Natural killer cell treated with Interleukin-12 subunit alpha and Interleukin-12 subunit beta and Interleukin-15 and Interleukin-18, amount 100 ng/mL, for 72 hours (primary cell): ENCODE measurements around the gene FOXF1. TPM values are rescaled to one million over a fixed set of nuclear protein-coding genes. Genes with fewer than 3 reads are reported as not detected.

Experiments
- ATAC-seq, 2 donors: fragments of 150-1000 bp; cut with Tn5 transposase in 1 of 2; sonication (Bioruptor Pico), chemical (Tn5 transposase) in 1 of 2; 2 replicates each; pipeline ENCODE4 v1.10.0; 2021
- DNase-seq: peaks from one replicate; pipeline ENCODE4 v3.0.0; 2022; ENCODE audit warnings: low spot score
- H3K27ac Mint-ChIP-seq, 2 donors: 1 replicate in 1 of 2; 2 replicates in 1 of 2; pipeline ENCODE4 v1.8.0; 2022; ENCODE audit warnings: mixed read lengths in 2 of 2, mild to moderate bottlenecking in 1 of 2, moderate library complexity in 1 of 2
- H3K27me3 Mint-ChIP-seq, 2 donors: 1 replicate in 1 of 2; 2 replicates in 1 of 2; pipeline ENCODE4 v1.8.0; 2022; ENCODE audit warnings: mixed read lengths in 2 of 2
- H3K36me3 Mint-ChIP-seq: one replicate; pipeline ENCODE4 v1.8.0; 2022; ENCODE audit warnings: mixed read lengths
- H3K4me1 Mint-ChIP-seq, 2 donors: 1 replicate in 1 of 2; 2 replicates in 1 of 2; pipeline ENCODE4 v1.8.0; 2022; ENCODE audit warnings: low read depth in 2 of 2, mixed read lengths in 2 of 2, mild to moderate bottlenecking in 1 of 2
- H3K4me3 Mint-ChIP-seq: one replicate; pipeline ENCODE4 v1.8.0; 2022; ENCODE audit warnings: mixed read lengths
- H3K9me3 Mint-ChIP-seq: 2 replicates; pipeline ENCODE4 v1.8.0; 2022; ENCODE audit warnings: mixed read lengths
- total RNA-seq, 2 donors: library from RNA; stranded (reverse); gene quantifications; one replicate each; pipeline ENCODE4 v1.2.3, GENCODE V29; 2022

Gene FOXF1
- not detected for total RNA-seq

DNA sequence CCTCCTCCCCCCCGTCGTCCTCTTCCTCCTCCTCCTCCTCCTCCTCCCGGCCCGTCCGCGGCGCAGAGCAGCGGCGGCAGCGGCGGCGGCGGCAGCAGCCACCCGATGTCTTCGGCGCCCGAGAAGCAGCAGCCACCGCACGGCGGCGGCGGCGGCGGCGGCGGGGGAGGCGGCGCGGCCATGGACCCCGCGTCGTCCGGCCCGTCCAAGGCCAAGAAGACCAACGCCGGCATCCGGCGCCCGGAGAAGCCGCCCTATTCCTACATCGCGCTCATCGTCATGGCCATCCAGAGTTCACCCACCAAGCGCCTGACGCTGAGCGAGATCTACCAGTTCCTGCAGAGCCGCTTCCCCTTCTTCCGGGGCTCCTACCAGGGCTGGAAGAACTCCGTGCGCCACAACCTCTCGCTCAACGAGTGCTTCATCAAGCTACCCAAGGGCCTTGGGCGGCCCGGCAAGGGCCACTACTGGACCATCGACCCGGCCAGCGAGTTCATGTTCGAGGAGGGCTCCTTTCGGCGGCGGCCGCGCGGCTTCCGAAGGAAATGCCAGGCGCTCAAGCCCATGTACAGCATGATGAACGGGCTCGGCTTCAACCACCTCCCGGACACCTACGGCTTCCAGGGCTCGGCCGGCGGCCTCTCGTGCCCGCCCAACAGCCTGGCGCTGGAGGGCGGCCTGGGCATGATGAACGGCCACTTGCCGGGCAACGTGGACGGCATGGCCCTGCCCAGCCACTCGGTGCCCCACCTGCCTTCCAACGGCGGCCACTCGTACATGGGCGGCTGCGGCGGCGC, at the start of gene FOXF1:
FOXF1 (plus strand) TSS at position 63 of the 797 bp plus-strand sequence; CDS start at position 106, 43 bp downstream.
- ATAC-seq, result peak in 1 of 2 donors; percentile 38
- H3K27ac Mint-ChIP-seq, result no peak within 1 kb of the TSS
- no peaks in the 10 kb centered on the region for H3K36me3 Mint-ChIP-seq
- H3K27me3 Mint-ChIP-seq, result peaks cover 50 to 58% of the 10 kb centered on the region in 2 donors
- no peaks in the 10 kb centered on the region for H3K9me3 Mint-ChIP-seq
- H3K4me3 Mint-ChIP-seq, result peak within 1 kb of the TSS; percentile 86
- H3K4me1 Mint-ChIP-seq, result peaks cover 20 to 26% of the 10 kb centered on the region in 2 donors
- no peak for DNase-seq

DNA sequence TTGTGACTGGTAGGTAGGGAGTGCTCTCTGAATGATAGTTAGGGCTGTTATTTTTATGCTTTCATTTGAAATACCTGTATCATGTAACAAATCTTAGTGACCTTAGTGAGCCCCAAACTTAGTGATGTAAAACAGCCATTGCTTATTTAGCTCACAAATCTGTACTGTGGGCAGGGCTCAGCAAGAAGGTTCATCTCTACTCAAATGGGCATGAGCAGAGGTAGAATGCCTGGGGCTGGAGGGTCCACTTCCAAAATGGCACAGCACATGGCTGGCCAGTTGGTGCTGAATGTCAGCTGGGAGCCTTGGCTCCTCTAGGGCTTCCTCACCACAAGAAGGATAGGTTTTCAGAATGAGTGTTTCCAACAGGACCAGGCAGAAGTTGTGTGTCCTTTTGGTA, 49.3 kb upstream of the FOXF1 start:
- ATAC-seq (no peak), DNase-seq (no peak)
- Mint-ChIP-seq H3K27me3 (peaks cover 10 to 40% of the 10 kb centered on the region in 2 donors), H3K27ac (no peak overlapping the region), H3K36me3 (no peaks in the 10 kb centered on the region), H3K4me1 (no peaks in the 10 kb centered on the region), H3K4me3 (no peak overlapping the region), H3K9me3 (peaks cover 7% of the 10 kb centered on the region)

DNA sequence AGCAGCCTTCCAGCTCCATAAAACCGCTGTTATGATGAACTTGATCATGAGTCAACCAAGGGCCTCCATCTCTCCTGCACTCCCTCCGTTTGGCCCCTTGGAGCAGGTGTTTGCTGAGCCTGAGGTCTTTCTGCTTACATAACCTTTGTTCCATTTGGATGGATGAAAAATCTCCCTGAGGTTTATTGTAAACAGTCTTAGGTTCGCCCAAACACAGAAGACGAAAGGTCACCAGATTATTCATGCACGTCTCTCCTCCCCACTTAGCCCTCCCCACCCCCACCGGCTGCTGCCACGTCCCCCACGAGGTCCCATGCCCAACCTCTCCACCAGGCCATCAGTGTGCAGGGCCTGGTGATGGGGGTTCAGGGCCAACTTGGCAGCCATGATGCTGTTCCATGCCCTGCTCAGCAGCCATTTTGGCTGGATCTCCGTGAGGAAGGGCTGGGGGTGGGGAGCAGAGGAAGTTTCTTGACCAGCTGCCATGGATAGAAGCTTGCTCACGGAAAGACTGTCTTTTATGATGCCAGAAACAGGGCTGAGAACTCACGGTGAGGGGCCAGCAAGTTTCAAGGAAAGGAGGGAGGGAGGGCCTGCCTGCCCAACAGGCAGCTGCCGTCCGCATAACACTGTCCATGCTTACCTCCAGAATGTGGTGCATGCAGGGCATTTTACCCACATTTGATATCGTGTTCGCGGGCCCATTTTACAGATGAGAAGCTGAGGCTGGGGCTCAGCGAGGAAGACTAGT, 47.8 kb upstream of the FOXF1 start:
- no peaks in the 10 kb centered on the region for H3K4me1 Mint-ChIP-seq
- ATAC-seq (no peak), DNase-seq (no peak)
- peaks cover 9 to 30% of the 10 kb centered on the region in 2 donors for H3K27me3 Mint-ChIP-seq
- no peaks in the 10 kb centered on the region for H3K36me3 Mint-ChIP-seq
- H3K4me3 Mint-ChIP-seq, result no peak overlapping the region
- H3K9me3 Mint-ChIP-seq, result peaks cover 7% of the 10 kb centered on the region
- H3K27ac Mint-ChIP-seq, result no peak overlapping the region

DNA sequence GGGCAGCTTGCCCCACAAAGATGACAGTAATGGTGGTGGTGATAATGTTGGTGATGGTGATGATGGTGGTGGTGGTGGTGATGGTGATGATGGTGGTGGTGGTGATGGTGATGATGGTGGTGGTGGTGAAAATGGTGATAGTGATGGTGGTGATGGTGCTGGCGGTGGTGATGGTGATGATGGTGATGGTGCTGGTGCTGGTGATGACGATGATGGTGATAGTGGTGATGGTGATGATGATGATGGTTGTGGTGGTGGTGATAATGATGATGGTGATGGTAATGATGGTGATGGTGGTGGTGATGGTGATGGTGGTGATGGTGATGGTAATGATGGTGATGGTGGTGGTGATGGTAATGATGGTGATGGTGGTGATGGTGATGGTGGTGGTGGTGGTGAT, 46.3 kb upstream of the FOXF1 start:
- H3K4me1 Mint-ChIP-seq, result no peaks in the 10 kb centered on the region
- no peak for ATAC-seq
- H3K9me3 Mint-ChIP-seq, result peaks cover 7% of the 10 kb centered on the region
- H3K27ac Mint-ChIP-seq, result no peak overlapping the region
- H3K4me3 Mint-ChIP-seq, result no peak overlapping the region
- no peak for DNase-seq
- H3K36me3 Mint-ChIP-seq, result no peaks in the 10 kb centered on the region
- H3K27me3 Mint-ChIP-seq, result peaks cover 2 to 16% of the 10 kb centered on the region in 2 donors

GRCh38 chr16:86465434-86465833, 44.9 kb upstream of the FOXF1 start:
- no peak for ATAC-seq
- no peak for DNase-seq
- H3K9me3 Mint-ChIP-seq, result peaks cover 7% of the 10 kb centered on the region
- H3K4me3 Mint-ChIP-seq, result no peak overlapping the region
- no peaks in the 10 kb centered on the region for H3K36me3 Mint-ChIP-seq
- no peak overlapping the region for H3K27ac Mint-ChIP-seq
- H3K27me3 Mint-ChIP-seq, result peaks cover 0 to 8% of the 10 kb centered on the region in 2 donors
- no peaks in the 10 kb centered on the region for H3K4me1 Mint-ChIP-seq

GRCh38 chr16:86466696-86467406, 43.5 kb upstream of the FOXF1 start:
- Mint-ChIP-seq H3K9me3 (peaks cover 7% of the 10 kb centered on the region), H3K27me3 (no peaks in the 10 kb centered on the region), H3K4me3 (no peak overlapping the region), H3K4me1 (no peaks in the 10 kb centered on the region), H3K27ac (no peak overlapping the region), H3K36me3 (no peaks in the 10 kb centered on the region)
- DNase-seq (no peak), ATAC-seq (no peak)

GRCh38 chr16:86467490-86467889, 42.8 kb upstream of the FOXF1 start:
- Mint-ChIP-seq H3K27me3 (no peaks in the 10 kb centered on the region), H3K4me3 (no peak overlapping the region), H3K36me3 (no peaks in the 10 kb centered on the region), H3K4me1 (no peaks in the 10 kb centered on the region), H3K27ac (no peak overlapping the region), H3K9me3 (peaks cover 7% of the 10 kb centered on the region)
- DNase-seq (no peak), ATAC-seq (no peak)

- Mint-ChIP-seq H3K4me3 (no peak overlapping the region), H3K27ac (no peak overlapping the region), H3K36me3 (no peaks in the 10 kb centered on the region), H3K9me3 (no peaks in the 10 kb centered on the region), H3K4me1 (no peaks in the 10 kb centered on the region), H3K27me3 (peaks cover 0 to 8% of the 10 kb centered on the region in 2 donors)
- ATAC-seq (no peak), DNase-seq (no peak)
These were observed 39.4 kb upstream of the FOXF1 start for GRCh38 chr16:86470964-86471363.

DNA sequence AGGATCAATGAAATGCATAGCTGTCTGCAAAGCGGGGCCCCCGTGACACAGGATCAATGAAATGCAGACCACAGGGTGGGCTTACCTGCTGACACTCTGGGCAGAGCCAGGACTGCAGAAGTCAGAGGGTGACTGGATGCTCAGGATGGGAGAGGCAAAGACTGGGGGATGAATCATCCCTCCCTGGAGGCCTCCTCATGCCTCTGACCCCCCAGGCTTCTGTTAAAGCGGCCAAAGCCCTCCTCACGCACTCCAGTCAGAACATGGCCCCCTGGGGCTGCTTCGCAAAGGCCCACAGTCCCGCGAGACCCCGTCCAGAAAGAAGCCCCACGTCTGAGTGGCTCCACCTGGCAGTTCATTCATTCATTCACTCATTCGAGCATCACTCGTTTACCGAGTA, 38.4 kb upstream of the FOXF1 start:
- Mint-ChIP-seq H3K4me1 (no peaks in the 10 kb centered on the region), H3K4me3 (no peak overlapping the region), H3K9me3 (no peaks in the 10 kb centered on the region), H3K27me3 (peaks cover 5 to 11% of the 10 kb centered on the region in 2 donors), H3K27ac (no peak overlapping the region), H3K36me3 (no peaks in the 10 kb centered on the region)
- ATAC-seq, result no peak
- DNase-seq, result no peak

DNA sequence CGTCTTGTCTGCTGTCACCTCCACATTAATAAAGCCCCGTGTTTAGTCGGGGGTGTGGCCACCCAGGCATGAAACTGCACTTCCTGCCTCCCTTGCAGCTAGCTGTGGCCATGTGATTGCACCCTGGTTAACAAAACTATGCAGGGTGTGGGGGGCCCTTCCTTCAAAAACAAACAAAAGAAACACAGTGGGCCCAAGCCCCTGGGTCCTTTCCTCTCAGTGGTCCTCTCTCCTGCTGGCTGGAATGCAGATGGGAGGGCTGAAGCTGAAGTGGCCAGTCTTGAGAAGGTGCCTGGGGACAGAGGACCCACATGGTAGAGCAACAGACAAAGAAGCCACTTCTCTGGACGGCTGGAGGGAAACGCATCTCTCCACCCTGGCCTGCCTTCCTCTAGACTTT, 38.0 kb upstream of the FOXF1 start:
- no peak for DNase-seq
- ATAC-seq, result no peak
- no peak overlapping the region for H3K4me3 Mint-ChIP-seq
- no peaks in the 10 kb centered on the region for H3K36me3 Mint-ChIP-seq
- peaks cover 9 to 15% of the 10 kb centered on the region in 2 donors for H3K27me3 Mint-ChIP-seq
- no peaks in the 10 kb centered on the region for H3K9me3 Mint-ChIP-seq
- H3K27ac Mint-ChIP-seq, result no peak overlapping the region
- H3K4me1 Mint-ChIP-seq, result no peaks in the 10 kb centered on the region

GRCh38 chr16:86476956-86477534, 33.3 kb upstream of the FOXF1 start:
- Mint-ChIP-seq H3K27ac (no peak overlapping the region), H3K4me3 (no peak overlapping the region), H3K9me3 (no peaks in the 10 kb centered on the region), H3K27me3 (peaks cover 26 to 31% of the 10 kb centered on the region in 2 donors), H3K4me1 (no peaks in the 10 kb centered on the region), H3K36me3 (no peaks in the 10 kb centered on the region)
- no peak for ATAC-seq
- DNase-seq, result no peak

- Mint-ChIP-seq H3K27me3 (peaks cover 26 to 31% of the 10 kb centered on the region in 2 donors), H3K4me1 (no peaks in the 10 kb centered on the region), H3K9me3 (no peaks in the 10 kb centered on the region), H3K36me3 (no peaks in the 10 kb centered on the region), H3K4me3 (no peak overlapping the region), H3K27ac (no peak overlapping the region)
- DNase-seq (no peak), ATAC-seq (no peak)
These were observed 32.7 kb upstream of the FOXF1 start for GRCh38 chr16:86477642-86478041.

- Mint-ChIP-seq H3K36me3 (no peaks in the 10 kb centered on the region), H3K27ac (no peak overlapping the region), H3K4me1 (no peaks in the 10 kb centered on the region), H3K9me3 (no peaks in the 10 kb centered on the region), H3K4me3 (no peak overlapping the region), H3K27me3 (peaks cover 29 to 39% of the 10 kb centered on the region in 2 donors)
- DNase-seq, result no peak
- no peak for ATAC-seq
These were observed 31.5 kb upstream of the FOXF1 start for GRCh38 chr16:86478779-86479178.
